ENCODE results near the gene CNP. TPM values are rescaled to one million over a fixed set of nuclear protein-coding genes. Genes with fewer than 3 reads are reported as not detected.
"Not testable (repeated sequence)": the region's sequence is repeated elsewhere in the genome, so short reads cannot be mapped to it uniquely, and the experiment has no call there.

The CNP gene
- total and polyA plus RNA-seq, 7 donors, result 17.6 to 26.8 (median 21.8) TPM

GRCh38 chr17:41928693-41929251 is 37.8 kb upstream of the CNP start:
- H3K4me3 ChIP-seq, result no peak overlapping the region
- H3K27me3 ChIP-seq (ENCODE audit: insufficient read depth in 3 of 3, low read length in 2 of 3), result no peaks in the 10 kb centered on the region
- no peaks in the 10 kb centered on the region for H3K36me3 ChIP-seq (ENCODE audit: insufficient read depth in 1 of 2, low read depth in 1 of 2)
- H3K9me3 ChIP-seq, result no peaks in the 10 kb centered on the region
- H3K27ac ChIP-seq, result peak overlapping the region; percentile 90
- WGBS, 3 donors, result 74 to 86% (median 76%) methylated on average over 6 of the region's 6 CpGs
- ATAC-seq (no peak), DNase-seq (no peak)
- no peak for TF ChIP-seq CTCF (IDR thresholded peaks at IDR 0.05)
- intact Hi-C loops (cut with DNase I), result no loop called here
- H3K4me1 ChIP-seq, result peaks cover 7% of the 10 kb centered on the region

GRCh38 chr17:41930009-41930832 is 36.4 kb upstream of the CNP start, which contains the start of gene ODAD4:
ODAD4 (plus strand) TSS chr17:41930617; CDS start chr17:41930724, 107 bp downstream.
- DNase-seq (peak; percentile 99), ATAC-seq (peak; percentile 99)
- WGBS, 3 donors, result 1 to 2% (median 2%) methylated on average over 43 of the region's 43 CpGs
- H3K4me3 ChIP-seq, result peak within 1 kb of the TSS; percentile 77
- no peaks in the 10 kb centered on the region for H3K9me3 ChIP-seq
- peak within 1 kb of the TSS; percentile 90 for H3K27ac ChIP-seq
- intact Hi-C loops (cut with DNase I), result no loop called here
- TF ChIP-seq CTCF (IDR thresholded peaks at IDR 0.05), result peak; percentile 49
- H3K27me3 ChIP-seq (ENCODE audit: insufficient read depth in 3 of 3, low read length in 2 of 3), result no peaks in the 10 kb centered on the region
- H3K36me3 ChIP-seq (ENCODE audit: insufficient read depth in 1 of 2, low read depth in 1 of 2), result no peaks in the 10 kb centered on the region
- peaks cover 7% of the 10 kb centered on the region for H3K4me1 ChIP-seq

- H3K36me3 ChIP-seq (ENCODE audit: insufficient read depth in 1 of 2, low read depth in 1 of 2); H3K4me1 ChIP-seq; H3K27me3 ChIP-seq (ENCODE audit: insufficient read depth in 3 of 3, low read length in 2 of 3); H3K9me3 ChIP-seq; DNase-seq; intact Hi-C loops (cut with DNase I): not testable (repeated sequence)
- ATAC-seq, result peak in 1 of 4 donors; percentile 46
- H3K4me3 ChIP-seq, result peak overlapping the region; percentile 77
- WGBS, 3 donors, result 37 to 53% (median 48%) methylated on average over 15 to 18 of the region's 18 CpGs
- H3K27ac ChIP-seq, result peak overlapping the region; percentile 90
Measured at GRCh38 chr17:41930833-41931156, 35.8 kb upstream of the CNP start.

- H3K4me1 ChIP-seq; H3K4me3 ChIP-seq; ATAC-seq; intact Hi-C loops (cut with DNase I); H3K36me3 ChIP-seq (ENCODE audit: insufficient read depth in 1 of 2, low read depth in 1 of 2); DNase-seq; H3K9me3 ChIP-seq; H3K27ac ChIP-seq; H3K27me3 ChIP-seq (ENCODE audit: insufficient read depth in 3 of 3, low read length in 2 of 3): not testable (repeated sequence)
- WGBS, 3 donors, result 90 to 94% (median 92%) methylated on average over 4 of the region's 4 CpGs
Measured at GRCh38 chr17:41931715-41932114, 34.9 kb upstream of the CNP start.

- DNase-seq (no peak), ATAC-seq (no peak)
- no peaks in the 10 kb centered on the region for H3K36me3 ChIP-seq (ENCODE audit: insufficient read depth in 1 of 2, low read depth in 1 of 2)
- H3K27me3 ChIP-seq (ENCODE audit: insufficient read depth in 3 of 3, low read length in 2 of 3), result no peaks in the 10 kb centered on the region
- no peak overlapping the region for H3K4me3 ChIP-seq
- WGBS, 3 donors, result 54 to 64% (median 56%) methylated on average over 2 of the region's 2 CpGs
- peaks cover 12% of the 10 kb centered on the region for H3K4me1 ChIP-seq
- intact Hi-C loops (cut with DNase I), result no loop called here
- H3K27ac ChIP-seq, result no peak overlapping the region
- no peak for TF ChIP-seq CTCF (IDR thresholded peaks at IDR 0.05)
- no peaks in the 10 kb centered on the region for H3K9me3 ChIP-seq
Measured at GRCh38 chr17:41932816-41933389, 33.7 kb upstream of the CNP start.

Data from psoas muscle (tissue), 8 donors.